Astrocyte of the spinal cord (primary cell): ENCODE results near the gene PIGT.

Source experiments
- DNase-seq: peaks from one replicate; pipeline ENCODE4 v3.0.0; 2011; ENCODE audit warnings: low read depth, low spot score
- H3K4me3 ChIP-seq: 2 replicates; pipeline ENCODE4 v1.5.1; 2011; ENCODE audit warnings: low read depth, mild to moderate bottlenecking, low read length, moderate library complexity
- CTCF ChIP-seq: IDR thresholded peaks from 2 replicates; pipeline ENCODE4 v1.5.1; 2012; ENCODE audit warnings: low read depth, mild to moderate bottlenecking, low read length, inconsistent platforms
- in situ Hi-C: cut with HindIII; loops from 2 replicates; pipeline ENCODE4 v1.10.0; 2017; ENCODE audit warnings: low sequenced_read_pairs

The PIGT gene

GRCh38 chr20:45378191-45378590, 37.8 kb upstream of the PIGT start, which contains the start of gene TP53TG5:
Gene TP53TG5 (minus strand): TSS chr20:45378325. CDS start chr20:45378236, 89 bp downstream.
- no peak for DNase-seq
- H3K4me3 ChIP-seq, result no peak within 1 kb of the TSS
- in situ Hi-C loops, result no loop called here
- no peak for TF ChIP-seq CTCF

GRCh38 chr20:45387274-45387673, 28.7 kb upstream of the PIGT start:
- no peak for TF ChIP-seq CTCF
- in situ Hi-C loops, result no loop called here
- no peak for DNase-seq

DNA sequence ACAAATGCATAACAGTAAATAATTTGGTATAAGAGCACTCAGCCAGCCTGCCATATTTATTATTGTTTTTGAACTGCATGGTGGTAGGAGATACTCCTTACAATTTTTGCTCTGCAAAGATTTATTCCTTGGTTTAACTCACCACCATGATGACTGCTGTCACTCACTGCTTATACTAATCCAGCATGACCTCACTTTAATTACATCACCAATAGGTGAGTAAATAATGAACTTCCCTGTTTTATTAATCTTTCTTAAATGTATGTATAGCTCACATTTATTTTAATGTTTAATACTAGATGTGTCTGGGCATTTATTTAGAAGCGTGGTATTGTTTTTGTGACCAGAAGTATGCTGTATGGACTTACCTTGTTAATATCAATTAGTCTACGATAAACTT, 25.0 kb upstream of the PIGT start:
- in situ Hi-C loops, result no loop called here
- no peak for DNase-seq
- no peak overlapping the region for H3K4me3 ChIP-seq
- no peak for TF ChIP-seq CTCF

More at GRCh38 chr20:45387274-45387673, 28.7 kb upstream of the PIGT start:
- no peak overlapping the region for H3K4me3 ChIP-seq

DNA sequence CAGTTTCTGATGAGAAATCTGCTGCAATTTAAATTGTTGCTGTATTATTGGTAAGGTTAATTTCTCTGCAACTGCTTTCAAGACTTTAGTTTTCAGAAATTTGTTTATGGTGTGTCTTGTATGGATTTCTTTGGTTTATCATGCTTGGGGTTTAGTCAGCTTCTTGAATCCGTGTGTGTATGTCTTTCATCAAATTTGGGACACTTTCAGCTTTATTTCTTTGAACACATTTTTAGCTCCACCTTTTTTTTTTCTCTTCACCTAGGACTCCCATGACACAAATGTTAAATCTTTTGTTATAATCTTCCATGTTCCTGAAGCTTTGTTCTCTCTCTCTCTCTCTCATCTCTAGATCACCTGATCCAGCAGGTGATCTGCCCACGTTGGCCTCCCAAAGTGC, 24.4 kb upstream of the PIGT start:
- in situ Hi-C loops, result no loop called here
- no peak overlapping the region for H3K4me3 ChIP-seq
- DNase-seq, result no peak
- no peak for TF ChIP-seq CTCF

- H3K4me3 ChIP-seq, result no peak overlapping the region
- no peak for TF ChIP-seq CTCF
- in situ Hi-C loops, result no loop called here
- DNase-seq, result no peak
Measured at GRCh38 chr20:45392733-45393132, 23.2 kb upstream of the PIGT start.

DNA sequence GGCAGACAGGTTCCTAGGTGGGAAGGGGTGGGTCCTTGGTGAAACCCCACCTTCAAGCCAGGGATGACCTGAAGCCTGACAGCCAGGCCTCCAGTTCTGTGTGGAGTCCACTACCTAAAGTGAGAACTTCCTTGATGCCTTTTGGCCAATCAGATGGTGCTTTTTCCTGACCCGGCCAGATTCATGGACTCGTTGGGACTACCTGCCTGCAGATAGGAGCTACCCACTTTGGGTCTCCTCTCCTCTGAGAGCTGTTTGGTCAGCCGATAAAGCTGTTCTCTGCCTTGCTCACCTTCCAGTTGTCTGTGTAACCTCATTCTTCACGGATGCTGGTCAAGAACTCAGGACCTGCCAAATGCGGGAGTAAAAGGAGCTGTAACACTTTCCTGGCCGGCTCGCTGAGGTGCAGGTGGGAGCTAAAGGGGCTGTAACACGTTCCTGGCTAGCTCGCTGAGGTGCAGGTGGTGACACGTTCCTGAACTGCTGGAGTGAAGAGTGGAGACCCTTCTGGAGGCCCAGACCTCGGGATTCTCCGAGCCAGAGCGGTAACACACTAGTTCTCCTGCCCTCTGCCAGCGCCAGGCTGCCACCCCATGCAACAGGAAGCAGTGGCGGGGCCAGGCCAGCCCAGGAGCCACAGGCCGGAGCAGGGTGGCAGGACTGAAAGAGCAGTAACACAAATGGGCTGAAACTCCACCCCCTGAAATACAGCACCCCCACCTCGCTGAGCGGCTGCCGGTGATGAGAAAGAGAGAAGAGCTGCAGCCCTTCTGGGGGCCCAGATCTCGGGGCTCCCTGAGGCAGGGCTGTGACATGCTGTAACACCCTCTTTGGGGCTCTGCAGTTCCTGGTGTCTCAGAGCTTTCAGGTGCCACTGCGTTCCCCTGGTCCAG, 21.5 kb upstream of the PIGT start:
- no peak for DNase-seq
- TF ChIP-seq CTCF, result no peak
- no peak overlapping the region for H3K4me3 ChIP-seq
- in situ Hi-C loops, result no loop called here

DNA sequence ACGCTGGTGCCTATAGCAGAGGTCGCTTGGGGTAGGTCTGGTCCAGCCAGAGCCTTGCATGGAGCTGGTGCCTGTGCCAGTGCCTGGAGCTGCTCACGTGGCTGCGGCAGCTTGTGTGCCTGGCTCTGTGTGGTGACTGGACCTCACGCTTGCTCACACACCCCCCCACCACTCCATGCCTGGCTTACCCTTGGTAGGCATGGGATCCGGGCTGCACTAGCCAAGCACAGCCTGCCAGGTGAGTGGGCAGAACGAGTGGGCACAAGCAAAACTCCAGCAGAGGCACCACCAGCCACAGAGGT, 20.9 kb upstream of the PIGT start:
- in situ Hi-C loops, result no loop called here
- TF ChIP-seq CTCF, result no peak
- no peak for DNase-seq
- no peak overlapping the region for H3K4me3 ChIP-seq
